ENCODE data around the gene DOCK4.

- TF ChIP-seq POLR2AphosphoS5 (IDR thresholded peaks at IDR 0.05; ENCODE audit: low read depth) (no peak), CTCF (IDR thresholded peaks at IDR 0.05; ENCODE audit: insufficient read depth, low read length) (no peak), REST (IDR thresholded peaks at IDR 0.05; ENCODE audit: insufficient replicate concordance, low read depth) (no peak), GABPA (IDR thresholded peaks at IDR 0.05; ENCODE audit: low read depth) (no peak)
Measured at GRCh38 chr7:111942450-111943081, 263.6 kb downstream of the DOCK4 start.
